A549 (cell line): ENCODE results near the gene FOXO3.

Experiments
- POLR2A ChIP-seq: IDR thresholded peaks from 2 replicates; pipeline ENCODE4 v1.6.1; 2012; ENCODE audit warnings: mild to moderate bottlenecking, low read length
- TF ChIP-seq, protein P1 (sequence below): fragments of 250-450 bp; sonication (Bioruptor Pico); IDR thresholded peaks from 2 replicates; pipeline ENCODE4 v1.5.0; 2020; ENCODE audit warnings: low read depth, mild to moderate bottlenecking, moderate library complexity

DNA sequence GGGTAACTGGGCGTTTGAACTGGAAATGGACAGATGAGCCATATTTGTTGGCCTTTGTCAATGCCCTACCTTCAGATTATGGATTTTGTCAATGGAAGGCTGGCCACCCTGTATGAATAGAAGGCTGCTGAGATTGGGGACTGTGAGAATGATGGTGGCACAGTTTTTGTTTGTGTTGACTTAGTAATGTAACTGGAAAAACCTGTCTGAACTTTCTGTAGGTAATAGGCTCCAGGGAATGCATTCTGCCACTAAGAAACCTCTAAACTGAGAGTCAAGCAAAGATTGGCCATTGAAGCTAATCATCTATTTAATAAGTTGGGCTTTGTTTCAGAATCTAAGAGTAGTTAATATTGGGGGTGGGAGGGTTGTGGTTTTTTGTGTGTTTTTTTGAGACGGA is 97.5 kb downstream of the FOXO3 start:
- TF ChIP-seq, protein P1, sequence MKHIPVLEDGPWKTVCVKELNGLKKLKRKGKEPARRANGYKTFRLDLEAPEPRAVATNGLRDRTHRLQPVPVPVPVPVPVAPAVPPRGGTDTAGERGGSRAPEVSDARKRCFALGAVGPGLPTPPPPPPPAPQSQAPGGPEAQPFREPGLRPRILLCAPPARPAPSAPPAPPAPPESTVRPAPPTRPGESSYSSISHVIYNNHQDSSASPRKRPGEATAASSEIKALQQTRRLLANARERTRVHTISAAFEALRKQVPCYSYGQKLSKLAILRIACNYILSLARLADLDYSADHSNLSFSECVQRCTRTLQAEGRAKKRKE (CRISPR knock-in tag): no peak
- no peak for TF ChIP-seq POLR2A
